ENCODE measurements around the gene CAST.

Gene CAST

GRCh38 chr5:96671441-96671840, 9.3 kb downstream of the CAST start:
- no peak for DNase-seq (ENCODE audit: low spot score)

- DNase-seq (ENCODE audit: low spot score), result no peak
Observed at GRCh38 chr5:96673127-96673526, 11.0 kb downstream of the CAST start.

DNA sequence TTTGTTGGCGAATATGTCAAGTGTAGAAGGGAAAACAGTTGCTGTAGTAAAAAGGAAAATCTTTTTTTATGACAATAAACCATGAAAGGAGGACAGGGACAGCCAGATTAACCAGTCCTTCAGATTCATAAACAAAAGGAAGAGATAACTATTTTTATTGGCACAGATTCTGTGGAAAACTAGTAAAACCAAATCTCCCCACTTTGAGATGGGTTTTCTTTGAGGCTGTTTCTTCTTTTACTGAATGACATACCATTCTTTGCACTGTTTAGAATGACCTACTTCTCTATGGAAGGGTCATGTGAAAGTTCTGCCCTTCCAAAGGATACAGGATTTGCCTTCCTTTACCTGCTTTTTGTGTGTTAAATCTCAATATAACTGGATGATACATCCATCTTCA, 13.7 kb downstream of the CAST start:
- DNase-seq (ENCODE audit: low spot score), result no peak

DNA sequence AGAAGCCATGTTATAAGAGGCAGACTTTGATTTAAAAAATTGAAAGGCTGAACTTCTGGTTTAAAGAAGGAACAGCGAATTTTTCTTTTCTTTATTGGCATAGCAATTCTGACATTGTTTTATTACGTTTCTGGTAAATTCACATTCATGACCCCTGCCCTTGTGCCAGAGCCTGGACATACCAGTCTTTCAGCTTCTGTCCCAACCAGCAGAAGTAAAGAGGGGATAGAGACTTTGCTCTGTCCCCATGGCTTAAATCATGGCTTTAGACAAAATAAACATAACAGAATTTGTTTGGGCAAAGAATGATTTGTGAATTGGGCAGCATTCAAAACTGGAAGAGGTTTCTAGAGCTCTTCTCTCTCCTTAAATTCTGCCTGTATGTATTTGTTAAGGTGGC, 15.3 kb downstream of the CAST start:
- no peak for DNase-seq (ENCODE audit: low spot score)

GRCh38 chr5:96679293-96679692, 17.1 kb downstream of the CAST start:
- no peak for DNase-seq (ENCODE audit: low spot score)

DNA sequence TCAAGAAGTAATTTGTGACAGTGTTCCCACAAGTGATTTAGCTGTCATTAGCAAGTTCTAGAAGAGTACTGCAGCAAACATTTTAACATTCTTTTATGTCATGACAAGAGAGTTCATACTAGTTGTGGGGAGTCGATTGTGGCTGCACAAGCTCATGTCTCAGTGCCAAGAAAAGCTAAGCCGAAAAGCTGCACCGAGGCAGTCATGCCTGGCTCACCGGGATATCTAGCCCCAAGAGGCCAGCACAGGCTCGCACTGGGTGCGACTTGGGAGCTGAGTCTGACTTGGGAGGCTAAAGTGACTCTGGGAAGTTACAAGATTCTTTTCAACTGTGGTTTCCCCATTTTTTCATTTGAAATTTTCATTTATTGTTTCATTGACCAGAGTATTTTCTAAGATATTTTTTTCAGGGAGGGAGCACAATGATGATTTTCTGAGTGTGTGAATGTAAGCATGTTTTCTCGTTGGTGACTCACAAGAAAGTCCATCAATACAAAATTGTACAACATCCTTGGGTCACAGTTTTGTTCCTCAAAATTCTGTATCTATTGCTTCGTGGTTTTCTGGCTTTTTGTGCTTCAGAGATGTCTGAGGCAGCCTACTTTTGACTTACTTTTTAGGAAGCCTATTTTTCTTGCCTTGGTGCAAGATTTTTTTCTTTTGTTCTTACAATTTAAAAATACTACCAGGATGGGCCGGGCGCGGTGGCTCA, 18.7 kb downstream of the CAST start:
- DNase-seq (ENCODE audit: low spot score), result no peak

DNA sequence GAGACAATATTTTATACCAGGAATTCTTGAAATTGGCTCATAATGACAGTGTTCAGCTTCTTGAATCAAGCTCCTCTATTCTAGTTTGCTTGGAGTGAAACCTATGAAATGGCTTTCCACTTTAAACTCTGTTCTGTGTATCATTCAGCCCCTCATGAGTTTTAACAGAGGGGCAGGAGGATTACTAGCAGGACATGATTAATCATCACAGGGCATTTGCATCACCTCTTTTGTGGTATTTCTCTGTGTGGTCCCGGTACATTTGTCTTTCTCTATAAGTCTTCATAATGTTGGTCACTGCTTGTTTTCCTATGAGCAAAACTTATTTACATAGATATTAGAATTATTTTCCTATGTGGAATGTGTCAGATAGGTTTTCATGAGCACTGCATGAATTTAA, 21.2 kb downstream of the CAST start:
- DNase-seq (ENCODE audit: low spot score), result no peak

- DNase-seq (ENCODE audit: low spot score), result no peak
Observed at GRCh38 chr5:96683810-96684209, 21.6 kb downstream of the CAST start.

- DNase-seq (ENCODE audit: low spot score), result no peak
Observed at GRCh38 chr5:96687080-96687479, 24.9 kb downstream of the CAST start.

DNA sequence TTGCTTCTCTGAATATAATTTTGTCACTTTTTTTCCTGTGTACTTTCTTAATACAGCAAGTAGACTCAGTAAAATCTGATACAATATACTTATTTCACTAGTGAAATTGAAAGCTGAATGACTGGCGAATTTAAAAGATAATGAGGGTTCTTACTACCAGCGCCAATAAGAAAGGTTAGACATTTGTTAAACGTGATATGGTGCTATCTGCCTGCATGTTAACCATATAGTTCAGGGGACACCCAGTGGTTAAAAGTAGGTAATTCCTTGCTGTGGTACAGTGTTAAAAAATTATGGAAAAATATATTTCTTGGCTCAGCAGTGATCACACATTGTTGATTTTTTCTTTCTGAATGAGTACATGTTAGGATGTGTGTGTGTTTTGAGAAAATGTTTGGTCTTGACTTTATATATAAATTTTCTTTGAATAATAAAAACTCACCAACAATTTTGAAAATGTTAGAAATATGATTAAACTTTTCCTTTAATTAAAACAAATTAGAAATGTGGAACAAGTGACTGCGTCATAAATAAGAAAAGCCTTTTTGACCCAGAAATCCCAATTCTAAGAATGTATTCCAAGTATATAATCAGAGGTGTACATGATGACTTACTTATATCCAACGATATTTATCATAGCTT, 25.8 kb downstream of the CAST start:
- peak; percentile 46 for DNase-seq (ENCODE audit: low spot score)

GRCh38 chr5:96690861-96691260, 28.7 kb downstream of the CAST start:
- no peak for DNase-seq (ENCODE audit: low spot score)

DNA sequence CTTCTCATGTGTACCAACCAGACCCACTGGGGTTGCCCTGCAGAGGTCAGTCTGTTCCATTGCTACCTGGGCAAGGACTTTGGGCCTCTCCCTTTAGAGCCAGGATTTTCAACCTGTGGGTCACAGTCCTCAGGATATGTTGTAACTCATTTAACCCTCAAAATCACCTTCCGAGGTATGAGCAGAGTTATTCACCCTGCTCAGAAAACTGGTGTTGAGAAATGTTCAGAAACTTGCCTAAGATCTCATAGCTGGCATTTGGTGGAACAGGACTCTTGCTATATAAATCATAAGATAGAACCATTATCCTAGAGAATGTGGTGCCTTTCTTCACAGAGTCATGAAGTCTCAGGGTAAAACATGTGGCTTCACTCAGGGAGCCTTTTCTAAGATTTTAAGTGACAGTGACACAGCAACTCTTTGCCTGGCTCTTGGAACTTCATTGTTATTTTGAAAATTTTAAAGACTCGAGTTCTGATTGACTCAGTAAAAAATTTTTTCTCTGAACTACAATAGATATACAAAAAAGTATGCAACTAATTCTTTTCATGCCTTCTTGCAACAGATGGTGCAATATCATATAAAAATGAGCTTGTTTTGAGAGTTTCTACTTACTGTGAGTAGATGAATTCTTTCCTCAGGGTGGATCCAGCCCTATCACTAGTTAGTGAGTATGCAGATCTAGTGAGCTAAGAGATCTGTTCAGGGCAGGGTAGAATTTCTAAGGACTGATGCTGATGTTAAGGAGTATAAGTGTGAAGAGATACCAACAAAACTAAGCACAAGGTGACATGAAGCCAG, 29.5 kb downstream of the CAST start:
- no peak for DNase-seq (ENCODE audit: low spot score)

DNA sequence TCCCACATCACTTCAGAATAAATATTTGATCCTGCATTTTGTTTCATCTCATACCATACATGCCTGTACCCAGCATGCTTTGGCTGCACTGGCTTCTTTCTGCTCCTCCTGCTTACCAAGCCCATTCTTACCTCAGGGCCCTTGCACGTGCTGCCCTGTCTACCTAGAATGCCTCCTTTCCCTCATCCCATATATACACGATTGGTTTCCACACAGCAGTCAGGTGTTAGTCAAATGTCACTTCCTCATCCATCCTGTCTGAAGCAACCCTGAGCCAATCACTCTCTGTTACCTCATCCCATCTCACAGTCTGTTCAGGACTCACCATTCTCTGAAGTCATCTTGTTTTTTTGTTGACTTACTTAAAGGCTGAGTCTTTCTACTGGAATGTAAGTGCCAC, 30.3 kb downstream of the CAST start:
- no peak for DNase-seq (ENCODE audit: low spot score)

- peak; percentile 56 for DNase-seq (ENCODE audit: low spot score)
Observed at GRCh38 chr5:96699186-96699820, 37.1 kb downstream of the CAST start.

- DNase-seq (ENCODE audit: low spot score), result peak; percentile 93
Observed at GRCh38 chr5:96702503-96703383, 40.6 kb downstream of the CAST start.

DNA sequence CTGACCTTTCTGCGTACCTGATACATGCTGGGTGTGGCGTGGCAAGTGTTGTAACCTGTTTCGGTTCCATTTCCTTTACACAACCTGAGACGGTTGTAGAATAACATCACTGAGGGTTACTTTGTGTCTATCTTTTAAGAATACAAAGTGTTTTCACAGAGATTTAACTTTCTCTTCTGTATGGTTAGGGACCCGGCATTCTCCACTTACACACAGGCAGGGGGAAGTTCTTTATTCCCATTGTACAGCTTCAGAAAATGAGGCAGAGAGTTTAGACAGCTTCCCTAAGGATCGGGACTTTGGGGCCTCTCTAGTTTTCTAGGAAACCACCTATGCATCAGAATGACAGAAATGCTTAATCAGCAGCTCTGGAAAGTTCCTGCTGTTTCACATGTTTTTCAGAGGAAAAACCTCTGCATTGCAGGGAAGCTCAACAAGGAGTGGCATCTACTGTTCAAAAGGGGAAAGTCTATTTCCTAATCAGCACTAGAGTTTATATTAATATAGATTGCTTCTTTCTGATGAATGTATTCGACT, 41.3 kb downstream of the CAST start:
- DNase-seq (ENCODE audit: low spot score), result peak; percentile 66

DNA sequence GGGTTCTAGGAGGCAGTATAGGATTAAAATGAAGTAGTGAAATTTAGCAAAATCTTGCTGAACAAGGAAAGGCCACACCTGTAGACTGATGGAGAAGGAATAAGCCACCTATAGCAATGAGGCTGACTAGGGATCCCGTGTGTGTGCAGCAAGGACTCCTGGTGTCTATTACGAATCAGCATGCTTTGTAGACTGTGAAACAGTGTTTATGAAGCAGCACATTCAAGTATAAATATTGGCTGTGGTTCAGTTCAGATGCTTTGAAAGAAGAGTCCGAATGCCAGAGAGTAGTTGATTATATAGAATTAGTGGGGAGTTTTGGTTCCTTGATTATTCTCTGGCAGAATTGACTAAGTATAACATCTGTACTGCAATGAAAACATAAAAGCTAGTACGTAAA, 41.8 kb downstream of the CAST start:
- DNase-seq (ENCODE audit: low spot score), result peak; percentile 26

DNA sequence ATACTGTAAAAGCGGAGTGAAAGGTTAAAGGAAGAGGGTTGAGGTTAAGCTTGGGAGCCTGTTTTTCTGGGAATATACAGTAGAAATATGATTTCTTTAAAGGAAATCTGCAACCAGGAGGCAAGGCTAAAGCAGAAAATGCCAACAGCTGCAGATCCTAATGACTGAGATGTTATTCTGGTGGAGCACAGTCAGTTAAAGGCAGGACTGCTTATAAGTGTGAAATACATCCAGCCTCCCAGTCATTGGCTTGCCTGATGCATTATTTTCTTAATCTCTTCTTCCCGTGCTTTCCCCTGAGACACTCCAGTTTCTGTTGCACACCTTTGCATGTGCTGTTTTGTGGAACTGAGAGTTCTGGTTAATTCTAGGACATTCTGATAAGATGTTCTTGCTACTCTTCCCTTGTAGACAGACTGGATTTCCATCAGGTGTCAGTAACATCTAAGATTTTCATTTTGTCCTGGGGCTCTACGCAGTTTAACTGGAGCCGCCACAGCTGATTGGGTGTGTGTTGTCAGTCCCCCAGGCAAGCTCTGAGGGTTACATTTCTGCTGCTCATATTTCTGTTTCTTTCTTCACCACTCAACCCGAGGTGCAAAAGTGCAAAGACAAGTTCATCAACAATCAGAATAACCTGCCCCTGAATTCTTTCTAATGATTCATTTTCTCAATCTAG, 44.4 kb downstream of the CAST start:
- no peak for DNase-seq (ENCODE audit: low spot score)

GRCh38 chr5:96708600-96708999, 46.4 kb downstream of the CAST start:
- DNase-seq (ENCODE audit: low spot score), result no peak

GRCh38 chr5:96709152-96709821, 47.1 kb downstream of the CAST start:
- DNase-seq (ENCODE audit: low spot score), result no peak
